HCT116 (cell line): ENCODE results near the gene SH2B3. TPM values are rescaled to one million over a fixed set of nuclear protein-coding genes. Genes with fewer than 3 reads are reported as not detected.

Experiments
- ATAC-seq: fragments of 200-7000 bp; cut with Tn5 transposase; 2 replicates; pipeline ENCODE4 v1.9.1; 2020; ENCODE audit warnings: mild to moderate bottlenecking, moderate library complexity
- BruUV-seq: library from RNA; stranded (reverse); fragments of 400-500 nt; replicated peaks from 2 replicates; lab custom pipeline; 2021; lab: Mats Ljungman, UMichigan
- CTCF ChIA-PET: fragments of 300-600 bp; sonication (Branson Sonifier 250); formaldehyde crosslinking; loops from one replicate; lab custom pipeline; 2021; ENCODE audit warnings: antibody characterized with exemption; lab: Charles Lee
- POLR2A ChIA-PET: fragments of 300-600, 350-600 bp; sonication (Branson Sonifier 250); formaldehyde crosslinking; loops from one replicate; lab custom pipeline; 2021; ENCODE audit warnings: antibody characterized with exemption; lab: Charles Lee
- RAD21 ChIA-PET, 2 experiments: fragments of 300-600 bp; sonication (Branson Sonifier 250); formaldehyde crosslinking; loops; one replicate each; lab custom pipeline; 2023; ENCODE audit warnings: low total read pairs in 2 of 2; ENCODE audit not compliant: uncharacterized antibody in 2 of 2, unreplicated experiment in 2 of 2, low non-redundant PET in 1 of 2; lab: Charles Lee
- DNase-seq: peaks from one replicate; pipeline ENCODE4 v3.0.0-alpha.2; 2010; ENCODE audit warnings: low read depth, low spot score
- H2AFZ ChIP-seq: fragments of 200-600 bp; shearing (Covaris generic), sonication (generic); 2 replicates; pipeline ENCODE4 v1.6.1; 2017; ENCODE audit warnings: low read depth, mixed run types, mixed read lengths, antibody characterized with exemption, low read length; ENCODE audit not compliant: poor library complexity, severe bottlenecking
- H3K27ac ChIP-seq: 2 replicates; pipeline ENCODE4 v1.5.1; 2012; ENCODE audit warnings: low read depth, low read length
- H3K27me3 ChIP-seq: fragments of 200-600 bp; sonication (generic); 2 replicates; pipeline ENCODE4 v1.6.1; 2016; ENCODE audit warnings: mixed run types, low read length, mixed read lengths; ENCODE audit not compliant: insufficient read depth
- H3K36me3 ChIP-seq, 2 experiments: fragments of 200-500 bp in 1 of 2; fragments of 200-600 bp in 1 of 2; sonication (Bioruptor generic) in 1 of 2; sonication (generic) in 1 of 2; 2 replicates each; pipeline versions ENCODE4 v1.5.1 to v1.6.1; 2014 to 2016; ENCODE audit warnings: low read length in 2 of 2, inconsistent platforms in 1 of 2, mixed read lengths in 1 of 2, mixed run types in 1 of 2; ENCODE audit not compliant: insufficient read depth in 2 of 2, control insufficient read depth in 1 of 2
- H3K4me1 ChIP-seq, 2 experiments: fragments of 200-600 bp in 1 of 2; sonication (generic) in 1 of 2; 2 replicates each; pipeline versions ENCODE4 v1.5.1 to v1.6.1; 2012 to 2017; ENCODE audit warnings: low read length in 2 of 2, inconsistent platforms in 1 of 2, mild to moderate bottlenecking in 1 of 2, mixed read lengths in 1 of 2, mixed run types in 1 of 2, moderate library complexity in 1 of 2; ENCODE audit not compliant: insufficient read depth in 2 of 2, control insufficient read depth in 1 of 2
- H3K4me2 ChIP-seq: fragments of 200-600 bp; sonication (generic); 2 replicates; pipeline ENCODE4 v1.6.1; 2017; ENCODE audit warnings: mixed run types, low read length, mixed read lengths
- H3K4me3 ChIP-seq, 2 experiments: fragments of 200-600 bp in 1 of 2; sonication (generic) in 1 of 2; replicated peaks in 1 of 2; 2 replicates each; pipeline ENCODE4 v1.5.1; 2011 to 2016; ENCODE audit warnings: low read length in 2 of 2, control low read depth in 1 of 2, low read depth in 1 of 2, mild to moderate bottlenecking in 1 of 2, mixed read lengths in 1 of 2, mixed run types in 1 of 2
- H3K79me2 ChIP-seq: fragments of 200-600 bp; sonication (generic); 2 replicates; pipeline ENCODE4 v1.6.1; 2017; ENCODE audit warnings: mild to moderate bottlenecking, mixed run types, low read length, moderate library complexity, mixed read lengths; ENCODE audit not compliant: insufficient read depth
- H3K9ac ChIP-seq: fragments of 200-600 bp; sonication (generic); 2 replicates; pipeline ENCODE4 v1.6.1; 2016; ENCODE audit warnings: low read length, mixed read lengths
- H3K9me2 ChIP-seq: fragments of 200-600 bp; sonication (generic), shearing (Covaris generic); 2 replicates; pipeline ENCODE4 v1.6.1; 2017; ENCODE audit warnings: mixed run types, mild to moderate bottlenecking, moderate library complexity; ENCODE audit not compliant: insufficient read depth
- H3K9me3 ChIP-seq, 2 experiments: fragments of 200-500 bp in 1 of 2; fragments of 200-600 bp in 1 of 2; sonication (Bioruptor generic) in 1 of 2; sonication (generic) in 1 of 2; 2 replicates each; pipeline ENCODE4 v1.6.1; 2014 to 2017; ENCODE audit warnings: low read length in 2 of 2, mixed read lengths in 2 of 2, inconsistent platforms in 1 of 2, low read depth in 1 of 2, mild to moderate bottlenecking in 1 of 2, mixed run types in 1 of 2, moderate library complexity in 1 of 2; ENCODE audit not compliant: control insufficient read depth in 1 of 2, insufficient read depth in 1 of 2
- H4K20me1 ChIP-seq: fragments of 200-600 bp; sonication (generic), shearing (Covaris generic); 2 replicates; pipeline ENCODE4 v1.6.1; 2017; ENCODE audit warnings: mixed run types, mild to moderate bottlenecking, moderate library complexity; ENCODE audit not compliant: insufficient read depth
- ATF3 ChIP-seq: IDR thresholded peaks from 2 replicates; pipeline ENCODE4 v1.6.1; 2012
- CBX3 ChIP-seq: IDR thresholded peaks from 2 replicates; pipeline ENCODE4 v1.6.1; 2012; ENCODE audit warnings: low read depth
- CTCF ChIP-seq, 3 experiments: fragments of 200-600 bp in 1 of 3; sonication (generic) in 1 of 3; IDR thresholded peaks in 2 of 3; conservative IDR thresholded peaks in 1 of 3; 2 replicates each; pipeline ENCODE4 v1.5.1; 2012 to 2017; ENCODE audit warnings: low read depth in 2 of 3, low read length in 2 of 3, antibody characterized with exemption in 1 of 3, borderline replicate concordance in 1 of 3, control low read depth in 1 of 3, mild to moderate bottlenecking in 1 of 3, mixed read lengths in 1 of 3, mixed run types in 1 of 3, moderate library complexity in 1 of 3; ENCODE audit not compliant: insufficient read depth in 1 of 3
- EGR1 ChIP-seq: IDR thresholded peaks from 2 replicates; pipeline ENCODE4 v1.6.1; 2012; ENCODE audit warnings: low read depth
- ELF1 ChIP-seq: IDR thresholded peaks from 2 replicates; pipeline ENCODE4 v1.6.1; 2012; ENCODE audit warnings: low read depth, borderline replicate concordance
- JUND ChIP-seq: IDR thresholded peaks from 2 replicates; pipeline ENCODE4 v1.6.1; 2012
- POLR2A ChIP-seq: IDR thresholded peaks from 2 replicates; pipeline ENCODE4 v1.7.0; 2011; ENCODE audit warnings: borderline replicate concordance; ENCODE audit not compliant: insufficient read depth, insufficient read length; ENCODE audit errors: extremely low read depth
- RAD21 ChIP-seq: IDR thresholded peaks from 2 replicates; pipeline ENCODE4 v1.6.1; 2012; ENCODE audit warnings: low read depth, mild to moderate bottlenecking
- REST ChIP-seq: IDR thresholded peaks from 2 replicates; pipeline ENCODE4 v1.6.1; 2012; ENCODE audit warnings: low read depth
- SIN3A ChIP-seq: IDR thresholded peaks from 2 replicates; pipeline ENCODE4 v1.6.1; 2012; ENCODE audit warnings: low read depth
- SRF ChIP-seq: IDR thresholded peaks from 2 replicates; pipeline ENCODE4 v1.6.1; 2012; ENCODE audit warnings: low read depth
- ZBTB33 ChIP-seq: IDR thresholded peaks from 2 replicates; pipeline ENCODE4 v1.6.1; 2011; ENCODE audit warnings: mild to moderate bottlenecking, low read length, moderate library complexity; ENCODE audit not compliant: insufficient replicate concordance; ENCODE audit errors: extremely low read depth
- ZFX ChIP-seq: fragments of 450-650 bp; IDR thresholded peaks from 2 replicates; pipeline ENCODE4 v1.6.1; 2017
- ZNF274 ChIP-seq: fragments of 200-500 bp; sonication (Bioruptor generic); IDR thresholded peaks from 2 replicates; pipeline ENCODE4 v1.6.1; 2014; ENCODE audit warnings: mild to moderate bottlenecking, low read depth, low read length, inconsistent platforms
- intact Hi-C: fragments of 100-400 bp; cut with micrococcal nuclease; formaldehyde crosslinking; loops from 2 replicates; pipeline ENCODE4 v1.10.0; 2022
- total RNA-seq: library from RNA; stranded (reverse); gene quantifications from one replicate; pipeline ENCODE4 v1.2.1, GENCODE V29; 2021; ENCODE audit not compliant: unreplicated experiment

SH2B3 gene
- total RNA-seq, 1 experiment from 2014 or later, result 17.3 TPM

DNA sequence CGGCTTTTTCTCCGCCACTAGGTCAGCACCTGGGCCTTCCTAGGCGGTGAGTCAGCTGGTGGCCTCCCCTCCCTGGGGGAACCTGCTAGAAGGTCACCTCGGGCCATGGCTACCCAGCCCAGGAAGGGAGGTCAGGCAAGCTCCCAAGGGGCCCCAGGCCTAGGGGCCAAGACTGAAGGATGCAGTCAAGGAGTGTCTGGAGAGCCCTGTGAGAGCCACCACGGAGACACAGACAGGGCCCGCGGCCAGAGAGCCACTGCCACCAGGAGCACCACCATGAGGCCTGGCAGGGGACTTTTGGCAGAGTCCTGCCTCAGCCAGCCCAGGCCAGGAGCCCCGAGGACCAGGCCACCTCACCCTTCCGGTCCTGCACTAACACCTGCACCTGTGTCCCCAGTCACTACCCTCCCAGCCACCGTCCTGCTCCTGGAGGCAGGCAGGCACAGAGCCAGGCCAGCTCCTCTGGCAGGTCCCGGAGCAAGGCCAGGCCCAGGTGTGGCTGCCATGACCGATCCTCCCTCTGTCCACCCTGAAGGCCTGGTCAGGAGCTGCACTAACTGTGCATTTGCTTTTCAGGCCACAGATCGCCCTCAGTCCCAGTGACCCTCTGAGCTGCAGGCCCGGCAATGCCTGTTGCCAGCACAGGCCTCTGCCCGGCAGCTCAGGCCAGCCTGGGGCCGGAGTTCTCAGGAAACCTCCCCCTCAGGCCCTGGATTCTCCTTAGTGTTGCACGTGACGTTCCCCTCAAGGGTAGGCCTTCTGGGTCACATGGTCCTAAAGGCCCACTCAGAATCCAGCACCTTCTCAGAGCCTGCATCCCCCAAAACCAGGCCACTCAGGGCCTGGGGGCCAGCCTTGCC lies 43.8 kb upstream of the SH2B3 start:
- Histone ChIP-seq H3K79me2 (no peaks in the 10 kb centered on the region), H3K36me3 (no peaks in the 10 kb centered on the region; a peak in 1 of 4 replicates), H3K4me3 (no peak overlapping the region), H2AFZ (no peak overlapping the region), H3K9me3 (no peaks in the 10 kb centered on the region), H3K4me1 (peaks cover 0 to 15% of the 10 kb centered on the region in 2 experiments; a peak in 2 of 4 replicates), H3K9me2 (no peaks in the 10 kb centered on the region), H3K27ac (no peak overlapping the region), H3K9ac (no peak overlapping the region), H3K27me3 (no peaks in the 10 kb centered on the region), H3K4me2 (no peak overlapping the region), H4K20me1 (no peaks in the 10 kb centered on the region)
- DNase-seq, result no peak
- BruUV-seq, result no TSS peak
- ChIA-PET CTCF (no interaction called here), RAD21 (no interaction called here), POLR2A (no interaction called here)
- intact Hi-C loops, result no loop called here
- ATAC-seq, result peak; percentile 32; the same call in 1 of the 2 replicates
- no peak for TF ChIP-seq EGR1
- TF ChIP-seq ATF3, result no peak
- no peak for TF ChIP-seq CBX3
- TF ChIP-seq ELF1, result no peak
- TF ChIP-seq SIN3A, result no peak
- TF ChIP-seq POLR2A, result no peak
- no peak for TF ChIP-seq REST
- TF ChIP-seq CTCF (IDR thresholded peaks at IDR 0.05 in 2 of 3, conservative IDR thresholded peaks at IDR 0.05 in 1 of 3; ENCODE audit: borderline replicate concordance in 1 of 3, insufficient read depth in 1 of 3, low read depth in 2 of 3, low read length in 2 of 3), result no peak
- no peak for TF ChIP-seq ZFX
- TF ChIP-seq JUND, result no peak
- TF ChIP-seq RAD21, result no peak
- no peak for TF ChIP-seq SRF
- no peak for TF ChIP-seq ZNF274
- TF ChIP-seq ZBTB33, result no peak
